ENCODE measurements around the gene TBR1.

The TBR1 gene

GRCh38 chr2:161430386-161430785 is 14.3 kb downstream of the TBR1 start:
- no peak for DNase-seq

GRCh38 chr2:161432107-161432506 is 16.0 kb downstream of the TBR1 start:
- DNase-seq: no peak

- DNase-seq: no peak
These were observed 18.0 kb downstream of the TBR1 start for GRCh38 chr2:161434118-161434517.

GRCh38 chr2:161436411-161436810 is 20.3 kb downstream of the TBR1 start:
- DNase-seq: no peak

- DNase-seq: no peak
These were observed 22.5 kb downstream of the TBR1 start for GRCh38 chr2:161438598-161438997.

GRCh38 chr2:161445097-161445496 is 29.0 kb downstream of the TBR1 start:
- DNase-seq: no peak

GRCh38 chr2:161448431-161448830 is 32.3 kb downstream of the TBR1 start:
- no peak for DNase-seq

- no peak for DNase-seq
These were observed 55.5 kb downstream of the TBR1 start for GRCh38 chr2:161471631-161472030.

- no peak for DNase-seq
These were observed 58.8 kb downstream of the TBR1 start for GRCh38 chr2:161474920-161475319.
